ENCODE results near the gene ODAD2.
"Not testable (repeated sequence)": the region's sequence is repeated elsewhere in the genome, so short reads cannot be mapped to it uniquely, and the experiment has no call there.

ODAD2 gene

GRCh38 chr10:27998954-27999275 is at the start of gene ODAD2:
ODAD2 (minus strand) TSS chr10:27999079; CDS start chr10:27995142, 3,937 bp downstream.
- DNase-seq (ENCODE audit: extremely low read depth in 1 of 2, low read depth in 1 of 2): no peak

GRCh38 chr10:28047061-28047460 is 48.2 kb upstream of the ODAD2 start:
- no peak for DNase-seq (ENCODE audit: extremely low read depth in 1 of 2, low read depth in 1 of 2)

- no peak for DNase-seq (ENCODE audit: extremely low read depth in 1 of 2, low read depth in 1 of 2)
These were observed 47.7 kb upstream of the ODAD2 start for GRCh38 chr10:28046579-28046978.

GRCh38 chr10:28043941-28044340 is 45.1 kb upstream of the ODAD2 start:
- no peak for DNase-seq (ENCODE audit: extremely low read depth in 1 of 2, low read depth in 1 of 2)

- no peak for DNase-seq (ENCODE audit: extremely low read depth in 1 of 2, low read depth in 1 of 2)
These were observed 37.7 kb upstream of the ODAD2 start for GRCh38 chr10:28036587-28036986.

- no peak for DNase-seq (ENCODE audit: extremely low read depth in 1 of 2, low read depth in 1 of 2)
These were observed 22.4 kb upstream of the ODAD2 start for GRCh38 chr10:28020993-28021982.

GRCh38 chr10:28020080-28020860 is 21.4 kb upstream of the ODAD2 start:
- no peak for DNase-seq (ENCODE audit: extremely low read depth in 1 of 2, low read depth in 1 of 2)

- no peak for DNase-seq (ENCODE audit: extremely low read depth in 1 of 2, low read depth in 1 of 2)
These were observed 15.8 kb upstream of the ODAD2 start for GRCh38 chr10:28014651-28015050.

GRCh38 chr10:28012990-28013515 is 14.2 kb upstream of the ODAD2 start:
- DNase-seq (ENCODE audit: extremely low read depth in 1 of 2, low read depth in 1 of 2): no peak

- DNase-seq (ENCODE audit: extremely low read depth in 1 of 2, low read depth in 1 of 2): no peak
These were observed 11.9 kb upstream of the ODAD2 start for GRCh38 chr10:28010821-28011220.

- DNase-seq (ENCODE audit: extremely low read depth in 1 of 2, low read depth in 1 of 2): no peak
These were observed 9.2 kb upstream of the ODAD2 start for GRCh38 chr10:28008054-28008453.

GRCh38 chr10:28001353-28001752 is 2.5 kb upstream of the ODAD2 start:
- no peak for DNase-seq (ENCODE audit: extremely low read depth in 1 of 2, low read depth in 1 of 2)

- DNase-seq (ENCODE audit: extremely low read depth in 1 of 2, low read depth in 1 of 2): no peak
These were observed 513 bp downstream of the ODAD2 start for GRCh38 chr10:27998178-27998953.

GRCh38 chr10:27997865-27998177 is 1.1 kb downstream of the ODAD2 start:
- no peak for DNase-seq (ENCODE audit: extremely low read depth in 1 of 2, low read depth in 1 of 2)

GRCh38 chr10:27995311-27995710 is 3.6 kb downstream of the ODAD2 start:
- DNase-seq (ENCODE audit: extremely low read depth in 1 of 2, low read depth in 1 of 2): no peak

- not testable (repeated sequence) for DNase-seq (ENCODE audit: extremely low read depth in 1 of 2, low read depth in 1 of 2)
These were observed 9.5 kb downstream of the ODAD2 start for GRCh38 chr10:27989357-27989756.

- no peak for DNase-seq (ENCODE audit: extremely low read depth in 1 of 2, low read depth in 1 of 2)
These were observed 12.1 kb downstream of the ODAD2 start for GRCh38 chr10:27986821-27987220.

- DNase-seq (ENCODE audit: extremely low read depth in 1 of 2, low read depth in 1 of 2): no peak
These were observed 15.9 kb downstream of the ODAD2 start for GRCh38 chr10:27982875-27983543.

- no peak for DNase-seq (ENCODE audit: extremely low read depth in 1 of 2, low read depth in 1 of 2)
These were observed 17.1 kb downstream of the ODAD2 start for GRCh38 chr10:27981744-27982143.

- not testable (repeated sequence) for DNase-seq (ENCODE audit: extremely low read depth in 1 of 2, low read depth in 1 of 2)
These were observed 28.1 kb downstream of the ODAD2 start for GRCh38 chr10:27970795-27971194.

Measured in activated CD8-positive, alpha-beta memory T cell treated with anti-CD3 and anti-CD28 coated beads for 1 hour (primary cell).